CMK (cell line): Measurements from ENCODE around the gene SSR1.

Source experiments
- DNase-seq: peaks from one replicate; pipeline ENCODE4 v3.0.0-alpha.2; 2010; ENCODE audit warnings: low read depth

Gene SSR1

GRCh38 chr6:7317538-7317937 lies 4.5 kb upstream of the SSR1 start:
- no peak for DNase-seq

- no peak for DNase-seq
These were observed 3.9 kb upstream of the SSR1 start for GRCh38 chr6:7316658-7317533.

GRCh38 chr6:7315948-7316365 lies 3.0 kb upstream of the SSR1 start:
- no peak for DNase-seq

- DNase-seq = peak; percentile 26
These were observed 2.3 kb upstream of the SSR1 start for GRCh38 chr6:7315087-7315947.

GRCh38 chr6:7314414-7314813 lies 1.4 kb upstream of the SSR1 start:
- no peak for DNase-seq

GRCh38 chr6:7313505-7314165 lies 636 bp upstream of the SSR1 start:
- no peak for DNase-seq

- DNase-seq = no peak
These were observed 933 bp downstream of the SSR1 start for GRCh38 chr6:7311917-7312615.

- no peak for DNase-seq
These were observed 1.8 kb downstream of the SSR1 start for GRCh38 chr6:7311176-7311575.

GRCh38 chr6:7309050-7309449 lies 3.9 kb downstream of the SSR1 start:
- DNase-seq = no peak

GRCh38 chr6:7307533-7307932 lies 5.5 kb downstream of the SSR1 start:
- DNase-seq = no peak

GRCh38 chr6:7304821-7305220 lies 8.2 kb downstream of the SSR1 start:
- DNase-seq = no peak

- DNase-seq = no peak
These were observed 11.3 kb downstream of the SSR1 start for GRCh38 chr6:7301702-7302101.

GRCh38 chr6:7300926-7301325 lies 12.1 kb downstream of the SSR1 start:
- DNase-seq = no peak

- DNase-seq = no peak
These were observed 14.9 kb downstream of the SSR1 start for GRCh38 chr6:7298113-7298512.

GRCh38 chr6:7296602-7297001 lies 16.4 kb downstream of the SSR1 start:
- no peak for DNase-seq

- no peak for DNase-seq
These were observed 17.1 kb downstream of the SSR1 start for GRCh38 chr6:7295916-7296315.

- DNase-seq = no peak
These were observed 20.3 kb downstream of the SSR1 start for GRCh38 chr6:7292596-7293255.

GRCh38 chr6:7290079-7290478 lies 22.9 kb downstream of the SSR1 start:
- DNase-seq = no peak

GRCh38 chr6:7285416-7285815 lies 27.6 kb downstream of the SSR1 start:
- no peak for DNase-seq

GRCh38 chr6:7283676-7284075 lies 29.3 kb downstream of the SSR1 start:
- no peak for DNase-seq
